A673 (cell line): ENCODE measurements around the gene TNFSF9. TPM values are rescaled to one million over a fixed set of nuclear protein-coding genes. Genes with fewer than 3 reads are reported as not detected.

Experiments used
- BruUV-seq: library from RNA; stranded (reverse); fragments of 400-500 nt; replicated peaks from 2 replicates; lab custom pipeline; 2021; lab: Mats Ljungman, UMichigan
- CTCF ChIA-PET: fragments of 300-600 bp; sonication (Branson Sonifier 250); formaldehyde crosslinking; loops from one replicate; lab custom pipeline; 2022; ENCODE audit warnings: antibody characterized with exemption; lab: Charles Lee
- POLR2A ChIA-PET: fragments of 300-600 bp; sonication (Branson Sonifier 250); formaldehyde crosslinking; loops from one replicate; lab custom pipeline; 2022; ENCODE audit warnings: antibody characterized with exemption; ENCODE audit not compliant: low non-redundant PET; lab: Charles Lee
- DNase-seq: peaks from one replicate; pipeline ENCODE4 v3.0.0-alpha.2; 2015; ENCODE audit warnings: low spot score
- H3K27ac ChIP-seq: fragments of 200-600 bp; sonication (generic); 2 replicates; pipeline ENCODE4 v1.5.1; 2016; ENCODE audit warnings: mixed run types, low read depth, mild to moderate bottlenecking, mixed read lengths, antibody characterized with exemption, low read length; ENCODE audit not compliant: poor library complexity, severe bottlenecking
- H3K27me3 ChIP-seq: fragments of 200-600 bp; sonication (generic); replicated peaks from 2 replicates; pipeline ENCODE4 v1.6.1; 2017; ENCODE audit warnings: mixed run types, low read depth, mild to moderate bottlenecking, mixed read lengths, antibody characterized with exemption, low read length; ENCODE audit not compliant: insufficient read depth, poor library complexity
- H3K36me3 ChIP-seq: fragments of 200-600 bp; sonication (generic); 2 replicates; pipeline ENCODE4 v1.6.1; 2016; ENCODE audit warnings: mixed run types, mild to moderate bottlenecking, mixed read lengths, antibody characterized with exemption, low read length; ENCODE audit not compliant: insufficient read depth, poor library complexity, severe bottlenecking
- H3K4me1 ChIP-seq: fragments of 200-600 bp; sonication (generic); 2 replicates; pipeline ENCODE4 v1.6.1; 2017; ENCODE audit warnings: mixed run types, mild to moderate bottlenecking, mixed read lengths, antibody characterized with exemption, low read length; ENCODE audit not compliant: insufficient read depth, poor library complexity, severe bottlenecking
- H3K4me3 ChIP-seq: fragments of 200-600 bp; sonication (generic); 2 replicates; pipeline ENCODE4 v1.5.1; 2016; ENCODE audit warnings: low read depth, mixed run types, mild to moderate bottlenecking, mixed read lengths, low read length; ENCODE audit not compliant: poor library complexity, severe bottlenecking
- H3K9me3 ChIP-seq: fragments of 200-600 bp; sonication (generic); 2 replicates; pipeline ENCODE4 v1.6.1; 2016; ENCODE audit warnings: mixed run types, low read depth, mild to moderate bottlenecking, mixed read lengths, antibody characterized with exemption, low read length; ENCODE audit not compliant: poor library complexity, severe bottlenecking
- EZH2 ChIP-seq: fragments of 200-600 bp; sonication (generic); IDR thresholded peaks from 2 replicates; pipeline ENCODE4 v1.6.1; 2017; ENCODE audit warnings: borderline replicate concordance, low read depth, mild to moderate bottlenecking, mixed read lengths, antibody characterized with exemption, low read length; ENCODE audit not compliant: poor library complexity, severe bottlenecking
- intact Hi-C: fragments of 100-400 bp; cut with micrococcal nuclease; formaldehyde crosslinking; loops from one replicate; pipeline ENCODE4 v1.10.0; 2022; ENCODE audit not compliant: unreplicated experiment
- total RNA-seq: library from RNA; stranded (reverse); gene quantifications from 2 replicates; pipeline ENCODE4 v1.2.3, GENCODE V29; 2021
- TF ChIP-seq, protein P1 (sequence below): fragments of 300-800, 200-600 bp; sonication (generic); conservative IDR thresholded peaks from 2 replicates; pipeline ENCODE4 v1.5.1; 2017; ENCODE audit warnings: low read depth, mild to moderate bottlenecking, antibody characterized with exemption, low read length, moderate library complexity, mixed read lengths

Gene TNFSF9
- total RNA-seq, 1 experiment from 2014 or later: 11.1 TPM

DNA sequence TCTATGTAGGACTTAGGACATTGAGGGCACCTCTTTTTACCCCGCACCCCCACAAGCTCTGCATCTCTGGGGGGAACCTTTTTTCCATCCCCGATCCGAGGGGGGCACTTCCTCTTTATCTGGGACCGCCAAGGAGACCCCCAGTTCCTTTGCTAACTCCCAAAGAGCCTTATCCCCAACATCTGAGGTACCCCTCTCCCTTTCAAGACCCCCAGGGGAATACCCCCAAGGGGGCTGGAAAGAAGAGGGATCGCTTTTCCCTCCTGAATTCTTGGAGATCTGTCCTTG, 1.1 kb downstream of the TNFSF9 start:
- intact Hi-C loops: no loop called here
- no peak for TF ChIP-seq EZH2
- DNase-seq: no peak
- Histone ChIP-seq H3K9me3 (no peaks in the 10 kb centered on the region), H3K4me1 (peaks cover 32% of the 10 kb centered on the region), H3K27ac (peak overlapping the region; percentile 95), H3K36me3 (peaks cover 9% of the 10 kb centered on the region), H3K27me3 (no peaks in the 10 kb centered on the region), H3K4me3 (peak overlapping the region; percentile 94)
- no TSS peak for BruUV-seq
- ChIA-PET POLR2A (interaction anchor here (0.5 to 0.6 kb wide), 2 partner anchors 13 to 33 kb away, joined by 3 to 4 read pairs; no protein-coding TSS in a partner anchor), CTCF (no interaction called here)

DNA sequence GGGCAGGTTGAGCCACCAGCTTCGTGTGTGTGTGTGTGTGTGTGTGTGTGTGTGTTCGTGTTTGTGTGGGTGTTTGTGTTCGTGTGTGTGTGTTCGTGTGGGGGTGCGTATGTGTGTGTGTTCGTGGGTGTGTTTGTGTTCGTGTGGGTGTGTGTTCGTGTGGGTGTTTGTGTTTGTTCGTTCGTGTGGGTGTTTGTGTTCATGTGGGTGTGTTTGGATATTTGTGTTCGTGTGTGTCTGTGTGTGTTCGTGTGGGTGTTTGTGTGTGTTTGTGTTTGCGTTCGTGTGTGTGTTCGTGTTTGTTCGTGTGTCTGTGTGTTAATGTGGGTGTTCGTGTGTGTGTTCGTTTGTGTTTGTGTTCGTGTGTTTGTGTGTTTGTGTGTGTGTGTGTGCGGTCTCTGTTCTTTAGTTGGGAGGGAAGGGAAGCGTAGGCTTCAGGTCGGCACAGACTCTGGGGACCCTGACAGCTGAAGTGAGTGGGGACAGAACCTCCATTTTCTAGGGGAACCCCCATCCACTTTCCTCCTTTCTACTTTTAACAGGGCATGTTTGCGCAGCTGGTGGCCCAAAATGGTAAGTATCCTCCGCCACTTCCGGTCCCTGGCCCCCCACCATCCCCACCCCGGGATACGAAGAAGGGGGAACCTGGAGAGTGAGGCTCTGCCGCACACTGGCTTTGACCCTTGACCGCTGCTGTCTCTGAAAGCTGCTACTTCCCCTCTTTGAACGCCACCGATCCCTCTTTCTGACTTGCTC, 1.6 kb downstream of the TNFSF9 start:
- ChIA-PET POLR2A (interaction anchor here (0.6 kb wide), 1 partner anchor 33 kb away, joined by 3 read pairs; no protein-coding TSS in a partner anchor), CTCF (no interaction called here)
- no peak for DNase-seq
- Histone ChIP-seq H3K9me3 (peaks cover 3% of the 10 kb centered on the region), H3K4me3 (peak overlapping the region; percentile 94), H3K27me3 (no peaks in the 10 kb centered on the region), H3K27ac (peak overlapping the region; percentile 37), H3K4me1 (peaks cover 32% of the 10 kb centered on the region), H3K36me3 (peaks cover 11% of the 10 kb centered on the region)
- intact Hi-C loops: no loop called here
- BruUV-seq: TSS peak; percentile 86
- TF ChIP-seq EZH2: no peak
- TF ChIP-seq, protein P1, sequence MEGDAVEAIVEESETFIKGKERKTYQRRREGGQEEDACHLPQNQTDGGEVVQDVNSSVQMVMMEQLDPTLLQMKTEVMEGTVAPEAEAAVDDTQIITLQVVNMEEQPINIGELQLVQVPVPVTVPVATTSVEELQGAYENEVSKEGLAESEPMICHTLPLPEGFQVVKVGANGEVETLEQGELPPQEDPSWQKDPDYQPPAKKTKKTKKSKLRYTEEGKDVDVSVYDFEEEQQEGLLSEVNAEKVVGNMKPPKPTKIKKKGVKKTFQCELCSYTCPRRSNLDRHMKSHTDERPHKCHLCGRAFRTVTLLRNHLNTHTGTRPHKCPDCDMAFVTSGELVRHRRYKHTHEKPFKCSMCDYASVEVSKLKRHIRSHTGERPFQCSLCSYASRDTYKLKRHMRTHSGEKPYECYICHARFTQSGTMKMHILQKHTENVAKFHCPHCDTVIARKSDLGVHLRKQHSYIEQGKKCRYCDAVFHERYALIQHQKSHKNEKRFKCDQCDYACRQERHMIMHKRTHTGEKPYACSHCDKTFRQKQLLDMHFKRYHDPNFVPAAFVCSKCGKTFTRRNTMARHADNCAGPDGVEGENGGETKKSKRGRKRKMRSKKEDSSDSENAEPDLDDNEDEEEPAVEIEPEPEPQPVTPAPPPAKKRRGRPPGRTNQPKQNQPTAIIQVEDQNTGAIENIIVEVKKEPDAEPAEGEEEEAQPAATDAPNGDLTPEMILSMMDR: no peak

DNA sequence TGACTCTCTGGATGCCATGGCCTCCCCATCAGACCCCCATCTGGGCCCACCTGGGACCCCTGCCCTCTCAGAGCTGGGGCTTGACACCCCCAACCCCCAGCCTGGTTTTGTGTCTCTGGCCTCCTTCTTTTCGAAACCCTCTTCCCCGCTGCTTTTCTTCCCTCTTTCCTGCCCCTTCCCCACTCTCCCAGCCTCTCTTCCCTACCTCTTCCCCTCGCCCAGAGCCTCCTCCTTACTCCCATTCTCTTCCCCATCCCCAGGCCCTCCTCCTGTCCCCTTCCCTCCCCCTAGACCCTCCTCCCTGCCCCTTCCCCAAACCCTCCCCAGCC, 2.1 kb downstream of the TNFSF9 start:
- intact Hi-C loops: no loop called here
- ChIA-PET CTCF (no interaction called here), POLR2A (no interaction called here)
- no TSS peak for BruUV-seq
- Histone ChIP-seq H3K9me3 (peaks cover 5% of the 10 kb centered on the region), H3K36me3 (peaks cover 11% of the 10 kb centered on the region), H3K4me1 (peaks cover 29% of the 10 kb centered on the region), H3K27ac (peak overlapping the region; percentile 37), H3K4me3 (peak overlapping the region; percentile 94), H3K27me3 (no peaks in the 10 kb centered on the region)
- no peak for DNase-seq
- TF ChIP-seq, protein P1: no peak
- no peak for TF ChIP-seq EZH2
